HepG2 (cell line): ENCODE measurements around the gene TXNL4A. TPM values are rescaled to one million over a fixed set of nuclear protein-coding genes. Genes with fewer than 3 reads are reported as not detected.

Source experiments
- AGO2 ChIP-seq: fragments of 200-400 bp; formaldehyde crosslinking; optimal IDR thresholded peaks from 2 replicates; pipeline ENCODE3; 2017; ENCODE audit warnings: mild to moderate bottlenecking, low read depth, low read length, moderate library complexity
- KLF9 ChIP-seq: IDR thresholded peaks from 2 replicates; pipeline ENCODE4 v1.6.1; 2016; ENCODE audit warnings: low read depth
- LCORL ChIP-seq, 2 experiments: fragments of 450-650 bp in 1 of 2; sonication (generic) in 1 of 2; formaldehyde crosslinking in 1 of 2; IDR thresholded peaks; 2 replicates each; pipeline versions ENCODE4 v1.5.0 to v1.6.1; 2017 to 2020; ENCODE audit warnings: antibody characterized with exemption in 1 of 2, missing genetic modification reagents in 1 of 2
- MEF2D ChIP-seq: sonication (generic); formaldehyde crosslinking; IDR thresholded peaks from 2 replicates; pipeline ENCODE4 v1.5.1; 2020; ENCODE audit warnings: mild to moderate bottlenecking, missing genetic modification reagents
- ZMYM4 ChIP-seq: sonication (generic); formaldehyde crosslinking; IDR thresholded peaks from 2 replicates; pipeline ENCODE4 v1.8.1; 2023; ENCODE audit warnings: mild to moderate bottlenecking, missing genetic modification reagents
- ZNF17 ChIP-seq: sonication (generic); formaldehyde crosslinking; IDR thresholded peaks from 2 replicates; pipeline ENCODE4 v1.5.0; 2020; ENCODE audit warnings: mild to moderate bottlenecking, missing genetic modification reagents
- ZNF230 ChIP-seq: sonication (generic); formaldehyde crosslinking; IDR thresholded peaks from 2 replicates; pipeline ENCODE4 v1.4.0; 2020; ENCODE audit warnings: mild to moderate bottlenecking, missing genetic modification reagents
- ZNF672 ChIP-seq: sonication (generic); formaldehyde crosslinking; IDR thresholded peaks from 2 replicates; pipeline ENCODE4 v1.8.1; 2022; ENCODE audit warnings: missing genetic modification reagents
- ZNF749 ChIP-seq: sonication (generic); formaldehyde crosslinking; IDR thresholded peaks from 2 replicates; pipeline ENCODE4 v1.8.0; 2022; ENCODE audit warnings: mild to moderate bottlenecking, missing genetic modification reagents, moderate library complexity, borderline replicate concordance
- ZNF766 ChIP-seq: sonication (generic); formaldehyde crosslinking; IDR thresholded peaks from 2 replicates; pipeline ENCODE4 v1.5.0; 2020; ENCODE audit warnings: missing genetic modification reagents, borderline replicate concordance
- ZSCAN22 ChIP-seq: sonication (generic); formaldehyde crosslinking; IDR thresholded peaks from 2 replicates; pipeline ENCODE4 v1.4.0; 2020; ENCODE audit warnings: mild to moderate bottlenecking, missing genetic modification reagents
- polyA plus RNA-seq, 8 experiments: library from polyadenylated mRNA; depleted of rRNA in 3 of 8; stranded (reverse) in 7 of 8; unstranded in 1 of 8; fragments of >200 nt; fragmentation: Illumina TruSeq in 4 of 8; extraction: Trizol in 4 of 8; gene quantifications; 2 replicates each; pipeline versions ENCODE4 v1.2.1 to v1.2.3, GENCODE V29; 2011 to 2016; ENCODE audit warnings: low read depth in 4 of 8, missing spikeins in 1 of 8, mixed read lengths in 1 of 8; ENCODE audit not compliant: insufficient read depth in 1 of 8
- total RNA-seq, 5 experiments: library from RNA; depleted of rRNA; stranded (reverse); fragments of >200 nt; fragmentation: Illumina TruSeq; extraction: Trizol; gene quantifications; 2 replicates each; pipeline ENCODE4 v1.2.3, GENCODE V29; 2016; ENCODE audit warnings: low read depth in 1 of 5
- TF ChIP-seq, protein P1 (sequence below): sonication (generic); formaldehyde crosslinking; IDR thresholded peaks from 2 replicates; pipeline ENCODE4 v1.4.0; 2020; ENCODE audit warnings: mild to moderate bottlenecking, missing genetic modification reagents
- TF ChIP-seq, protein P2 (sequence below): sonication (generic); formaldehyde crosslinking; IDR thresholded peaks from 2 replicates; pipeline ENCODE4 v1.8.1; 2023; ENCODE audit warnings: mild to moderate bottlenecking, missing genetic modification reagents
- TF ChIP-seq, protein P3 (sequence below): sonication (generic); formaldehyde crosslinking; IDR thresholded peaks from 2 replicates; pipeline ENCODE4 v1.8.1; 2022; ENCODE audit warnings: mild to moderate bottlenecking, missing genetic modification reagents
- TF ChIP-seq, protein P4 (sequence below): IDR thresholded peaks from 2 replicates; pipeline ENCODE4 v1.6.1; 2016; ENCODE audit warnings: low read depth, missing genetic modification reagents, missing compliant biosample characterization

TXNL4A gene
- total and polyA plus RNA-seq, 2 of the 13 experiments (the other 11 are each of a cell fraction or from before 2014, with no cell fraction given), result 172 to 202 TPM

DNA sequence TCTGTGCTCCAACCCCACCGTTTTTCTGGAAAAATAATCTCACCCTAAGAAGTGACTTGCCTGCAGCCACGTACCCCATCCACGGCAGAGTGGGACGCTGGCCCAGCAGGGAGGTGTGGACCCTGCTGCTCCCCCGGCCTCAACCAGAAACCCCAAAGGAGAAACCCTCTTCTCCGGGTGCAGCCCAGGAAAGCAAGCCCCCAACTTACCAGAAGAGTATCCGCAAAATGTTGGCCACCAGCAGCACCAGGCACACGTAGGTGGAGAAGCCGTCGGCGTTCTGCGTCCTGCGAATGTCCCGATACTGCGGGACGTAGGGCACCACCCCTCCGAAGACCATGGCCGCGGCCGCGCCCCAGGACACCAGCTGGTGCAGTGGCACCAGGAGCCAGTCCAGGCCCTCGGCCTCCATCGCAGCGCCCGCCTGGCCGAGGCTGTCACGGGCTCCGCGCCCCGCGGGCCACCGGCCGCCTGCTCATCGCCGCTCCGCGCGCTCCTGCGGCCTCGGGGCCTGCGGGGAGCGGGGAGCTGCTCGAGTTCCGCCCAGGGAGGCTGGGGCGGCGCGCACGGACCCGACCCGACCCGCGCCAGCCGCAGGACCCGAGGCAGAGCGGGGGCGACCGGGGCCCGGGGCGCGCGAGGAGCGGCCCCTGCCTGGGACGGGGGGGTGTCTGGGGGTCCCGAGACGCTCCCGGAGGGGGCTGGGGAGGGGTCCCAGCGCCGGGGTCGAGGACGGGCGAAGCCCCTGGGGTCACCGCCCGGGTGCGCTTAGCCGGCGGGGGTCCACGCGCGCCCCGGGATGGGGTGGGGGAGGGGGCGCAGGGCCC lies 37.6 kb downstream of the TXNL4A start (continued):
- TF ChIP-seq, protein P1, sequence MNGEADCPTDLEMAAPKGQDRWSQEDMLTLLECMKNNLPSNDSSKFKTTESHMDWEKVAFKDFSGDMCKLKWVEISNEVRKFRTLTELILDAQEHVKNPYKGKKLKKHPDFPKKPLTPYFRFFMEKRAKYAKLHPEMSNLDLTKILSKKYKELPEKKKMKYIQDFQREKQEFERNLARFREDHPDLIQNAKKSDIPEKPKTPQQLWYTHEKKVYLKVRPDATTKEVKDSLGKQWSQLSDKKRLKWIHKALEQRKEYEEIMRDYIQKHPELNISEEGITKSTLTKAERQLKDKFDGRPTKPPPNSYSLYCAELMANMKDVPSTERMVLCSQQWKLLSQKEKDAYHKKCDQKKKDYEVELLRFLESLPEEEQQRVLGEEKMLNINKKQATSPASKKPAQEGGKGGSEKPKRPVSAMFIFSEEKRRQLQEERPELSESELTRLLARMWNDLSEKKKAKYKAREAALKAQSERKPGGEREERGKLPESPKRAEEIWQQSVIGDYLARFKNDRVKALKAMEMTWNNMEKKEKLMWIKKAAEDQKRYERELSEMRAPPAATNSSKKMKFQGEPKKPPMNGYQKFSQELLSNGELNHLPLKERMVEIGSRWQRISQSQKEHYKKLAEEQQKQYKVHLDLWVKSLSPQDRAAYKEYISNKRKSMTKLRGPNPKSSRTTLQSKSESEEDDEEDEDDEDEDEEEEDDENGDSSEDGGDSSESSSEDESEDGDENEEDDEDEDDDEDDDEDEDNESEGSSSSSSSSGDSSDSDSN (CRISPR knock-in tag), result peak; percentile 90; the same call in 1 of the 2 replicates
- no peak for TF ChIP-seq ZNF17
- TF ChIP-seq, protein P2, sequence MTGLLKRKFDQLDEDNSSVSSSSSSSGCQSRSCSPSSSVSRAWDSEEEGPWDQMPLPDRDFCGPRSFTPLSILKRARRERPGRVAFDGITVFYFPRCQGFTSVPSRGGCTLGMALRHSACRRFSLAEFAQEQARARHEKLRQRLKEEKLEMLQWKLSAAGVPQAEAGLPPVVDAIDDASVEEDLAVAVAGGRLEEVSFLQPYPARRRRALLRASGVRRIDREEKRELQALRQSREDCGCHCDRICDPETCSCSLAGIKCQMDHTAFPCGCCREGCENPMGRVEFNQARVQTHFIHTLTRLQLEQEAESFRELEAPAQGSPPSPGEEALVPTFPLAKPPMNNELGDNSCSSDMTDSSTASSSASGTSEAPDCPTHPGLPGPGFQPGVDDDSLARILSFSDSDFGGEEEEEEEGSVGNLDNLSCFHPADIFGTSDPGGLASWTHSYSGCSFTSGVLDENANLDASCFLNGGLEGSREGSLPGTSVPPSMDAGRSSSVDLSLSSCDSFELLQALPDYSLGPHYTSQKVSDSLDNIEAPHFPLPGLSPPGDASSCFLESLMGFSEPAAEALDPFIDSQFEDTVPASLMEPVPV (CRISPR knock-in tag), result no peak
- peak; percentile 66 for TF ChIP-seq AGO2
- TF ChIP-seq, protein P3, sequence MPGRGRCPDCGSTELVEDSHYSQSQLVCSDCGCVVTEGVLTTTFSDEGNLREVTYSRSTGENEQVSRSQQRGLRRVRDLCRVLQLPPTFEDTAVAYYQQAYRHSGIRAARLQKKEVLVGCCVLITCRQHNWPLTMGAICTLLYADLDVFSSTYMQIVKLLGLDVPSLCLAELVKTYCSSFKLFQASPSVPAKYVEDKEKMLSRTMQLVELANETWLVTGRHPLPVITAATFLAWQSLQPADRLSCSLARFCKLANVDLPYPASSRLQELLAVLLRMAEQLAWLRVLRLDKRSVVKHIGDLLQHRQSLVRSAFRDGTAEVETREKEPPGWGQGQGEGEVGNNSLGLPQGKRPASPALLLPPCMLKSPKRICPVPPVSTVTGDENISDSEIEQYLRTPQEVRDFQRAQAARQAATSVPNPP (CRISPR knock-in tag), result no peak
- no peak for TF ChIP-seq ZNF766 (CRISPR knock-in tag)
- TF ChIP-seq ZSCAN22 (CRISPR knock-in tag), result no peak
- TF ChIP-seq ZNF230 (CRISPR knock-in tag), result no peak
- TF ChIP-seq KLF9 (CRISPR knock-in tag), result no peak
- TF ChIP-seq ZNF672 (CRISPR knock-in tag), result no peak
- TF ChIP-seq LCORL (IDR thresholded peaks at IDR 0.05), result no peak
- no peak for TF ChIP-seq LCORL (CRISPR knock-in tag; IDR thresholded peaks at IDR 0.05)
- no peak for TF ChIP-seq MEF2D
- TF ChIP-seq, protein P4, sequence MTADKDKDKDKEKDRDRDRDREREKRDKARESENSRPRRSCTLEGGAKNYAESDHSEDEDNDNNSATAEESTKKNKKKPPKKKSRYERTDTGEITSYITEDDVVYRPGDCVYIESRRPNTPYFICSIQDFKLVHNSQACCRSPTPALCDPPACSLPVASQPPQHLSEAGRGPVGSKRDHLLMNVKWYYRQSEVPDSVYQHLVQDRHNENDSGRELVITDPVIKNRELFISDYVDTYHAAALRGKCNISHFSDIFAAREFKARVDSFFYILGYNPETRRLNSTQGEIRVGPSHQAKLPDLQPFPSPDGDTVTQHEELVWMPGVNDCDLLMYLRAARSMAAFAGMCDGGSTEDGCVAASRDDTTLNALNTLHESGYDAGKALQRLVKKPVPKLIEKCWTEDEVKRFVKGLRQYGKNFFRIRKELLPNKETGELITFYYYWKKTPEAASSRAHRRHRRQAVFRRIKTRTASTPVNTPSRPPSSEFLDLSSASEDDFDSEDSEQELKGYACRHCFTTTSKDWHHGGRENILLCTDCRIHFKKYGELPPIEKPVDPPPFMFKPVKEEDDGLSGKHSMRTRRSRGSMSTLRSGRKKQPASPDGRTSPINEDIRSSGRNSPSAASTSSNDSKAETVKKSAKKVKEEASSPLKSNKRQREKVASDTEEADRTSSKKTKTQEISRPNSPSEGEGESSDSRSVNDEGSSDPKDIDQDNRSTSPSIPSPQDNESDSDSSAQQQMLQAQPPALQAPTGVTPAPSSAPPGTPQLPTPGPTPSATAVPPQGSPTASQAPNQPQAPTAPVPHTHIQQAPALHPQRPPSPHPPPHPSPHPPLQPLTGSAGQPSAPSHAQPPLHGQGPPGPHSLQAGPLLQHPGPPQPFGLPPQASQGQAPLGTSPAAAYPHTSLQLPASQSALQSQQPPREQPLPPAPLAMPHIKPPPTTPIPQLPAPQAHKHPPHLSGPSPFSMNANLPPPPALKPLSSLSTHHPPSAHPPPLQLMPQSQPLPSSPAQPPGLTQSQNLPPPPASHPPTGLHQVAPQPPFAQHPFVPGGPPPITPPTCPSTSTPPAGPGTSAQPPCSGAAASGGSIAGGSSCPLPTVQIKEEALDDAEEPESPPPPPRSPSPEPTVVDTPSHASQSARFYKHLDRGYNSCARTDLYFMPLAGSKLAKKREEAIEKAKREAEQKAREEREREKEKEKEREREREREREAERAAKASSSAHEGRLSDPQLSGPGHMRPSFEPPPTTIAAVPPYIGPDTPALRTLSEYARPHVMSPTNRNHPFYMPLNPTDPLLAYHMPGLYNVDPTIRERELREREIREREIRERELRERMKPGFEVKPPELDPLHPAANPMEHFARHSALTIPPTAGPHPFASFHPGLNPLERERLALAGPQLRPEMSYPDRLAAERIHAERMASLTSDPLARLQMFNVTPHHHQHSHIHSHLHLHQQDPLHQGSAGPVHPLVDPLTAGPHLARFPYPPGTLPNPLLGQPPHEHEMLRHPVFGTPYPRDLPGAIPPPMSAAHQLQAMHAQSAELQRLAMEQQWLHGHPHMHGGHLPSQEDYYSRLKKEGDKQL (CRISPR knock-in tag), result no peak
- TF ChIP-seq ZMYM4 (CRISPR knock-in tag), result no peak; the same call in 1 of the 2 replicates
- no peak for TF ChIP-seq ZNF749 (CRISPR knock-in tag)
